SH-SY5Y (cell line): ENCODE measurements around the gene ZNF664.

Experiments used
- GATA2 ChIP-seq: IDR thresholded peaks from 2 replicates; pipeline ENCODE4 v1.6.1; 2011; ENCODE audit warnings: mild to moderate bottlenecking, low read depth, low read length
- GATA3 ChIP-seq: IDR thresholded peaks from 2 replicates; pipeline ENCODE4 v1.6.1; 2011; ENCODE audit warnings: low read depth, mild to moderate bottlenecking, low read length, moderate library complexity

DNA sequence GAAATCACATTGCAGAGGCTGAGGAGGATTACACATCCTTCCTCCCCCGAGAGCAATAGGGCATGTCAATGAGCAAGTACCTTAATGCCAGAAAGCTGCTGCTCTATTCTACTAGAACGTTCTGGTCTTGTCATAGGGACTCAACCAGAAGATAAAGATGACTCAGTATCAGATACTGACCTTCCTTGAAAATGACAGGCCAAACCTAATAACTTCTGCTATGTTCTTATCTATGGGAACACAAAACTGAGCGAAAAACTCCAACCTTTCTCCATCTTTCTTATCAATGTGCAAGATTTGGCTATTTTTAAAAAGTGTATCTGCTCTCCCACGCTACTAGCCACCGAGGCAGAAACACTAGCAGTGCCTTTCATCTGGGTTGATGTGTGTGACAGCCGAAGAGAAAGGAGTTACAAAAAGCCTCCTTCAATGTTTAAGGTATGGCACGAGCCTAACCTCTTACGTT is 5.9 kb upstream of the ZNF664 start:
- TF ChIP-seq GATA2 (no peak), GATA3 (no peak)
